Choroid plexus epithelial cell (primary cell): ENCODE results near the gene SP4.

Experiments
- DNase-seq: peaks from one replicate; pipeline ENCODE4 v3.0.0-alpha.2; 2010; ENCODE audit warnings: low read depth
- H3K4me3 ChIP-seq: 2 replicates; pipeline ENCODE4 v1.5.1; 2011; ENCODE audit warnings: low read depth, mild to moderate bottlenecking, control low read depth, low read length, moderate library complexity
- CTCF ChIP-seq: conservative IDR thresholded peaks from 2 replicates; pipeline ENCODE4 v1.5.1; 2011; ENCODE audit warnings: low read depth, mild to moderate bottlenecking, control low read depth, inconsistent platforms, low read length, moderate library complexity

SP4 gene

GRCh38 chr7:21427871-21428658, at the start of gene SP4:
SP4 (plus strand) TSS chr7:21428083; CDS start chr7:21428252, 169 bp downstream.
- H3K4me3 ChIP-seq: peak within 1 kb of the TSS; percentile 83
- peak; percentile 97 for DNase-seq
- peak; percentile 8 for TF ChIP-seq CTCF

- no peak for TF ChIP-seq CTCF
- no peak overlapping the region for H3K4me3 ChIP-seq
- no peak for DNase-seq
Observed at GRCh38 chr7:21383227-21384220, 44.4 kb upstream of the SP4 start.

- H3K4me3 ChIP-seq: no peak overlapping the region
- no peak for DNase-seq
- TF ChIP-seq CTCF: no peak
Observed at GRCh38 chr7:21393937-21394336, 33.9 kb upstream of the SP4 start.

GRCh38 chr7:21401944-21402343, 25.9 kb upstream of the SP4 start:
- DNase-seq: no peak
- no peak for TF ChIP-seq CTCF
- no peak overlapping the region for H3K4me3 ChIP-seq

- DNase-seq: no peak
- no peak overlapping the region for H3K4me3 ChIP-seq
- TF ChIP-seq CTCF: no peak
Observed at GRCh38 chr7:21407796-21408480, 19.9 kb upstream of the SP4 start.

- no peak for TF ChIP-seq CTCF
- DNase-seq: no peak
- no peak overlapping the region for H3K4me3 ChIP-seq
Observed at GRCh38 chr7:21408481-21408820, 19.4 kb upstream of the SP4 start.
